PC-9 (cell line): Measurements from ENCODE around the gene UVRAG. TPM values are rescaled to one million over a fixed set of nuclear protein-coding genes. Genes with fewer than 3 reads are reported as not detected.

Experiments
- BruUV-seq: library from RNA; stranded (reverse); fragments of 400-500 nt; replicated peaks from 2 replicates; lab custom pipeline; 2021; lab: Mats Ljungman, UMichigan
- CTCF ChIA-PET: fragments of 300-600 bp; sonication (Branson Sonifier 250); formaldehyde crosslinking; loops from one replicate; lab custom pipeline; 2022; ENCODE audit warnings: antibody characterized with exemption; lab: Charles Lee
- POLR2A ChIA-PET: fragments of 300-600 bp; sonication (Branson Sonifier 250); formaldehyde crosslinking; loops from one replicate; lab custom pipeline; 2022; ENCODE audit warnings: antibody characterized with exemption; ENCODE audit not compliant: unreplicated experiment; lab: Charles Lee
- DNase-seq, 2 experiments: peaks; one replicate each; pipeline versions ENCODE4 v3.0.0 to v3.0.0-alpha.2; 2015 to 2022; ENCODE audit warnings: mixed read lengths in 1 of 2
- H2AFZ ChIP-seq: fragments of 200-600 bp; sonication (generic); 2 replicates; pipeline ENCODE4 v1.8.1; 2017; ENCODE audit warnings: antibody characterized with exemption
- H3F3A ChIP-seq: fragments of 200-600 bp; sonication (generic); 2 replicates; pipeline ENCODE4 v1.8.1; 2017; ENCODE audit warnings: antibody characterized with exemption, mild to moderate bottlenecking, low read depth; ENCODE audit not compliant: insufficient read depth
- H3K27ac ChIP-seq: fragments of 200-600 bp; sonication (generic); 2 replicates; pipeline ENCODE4 v1.6.1; 2016; ENCODE audit warnings: mixed run types
- H3K27me3 ChIP-seq: fragments of 200-600 bp; sonication (generic); 2 replicates; pipeline ENCODE4 v1.6.1; 2016; ENCODE audit warnings: low read depth, mixed run types; ENCODE audit not compliant: insufficient read depth
- H3K36me3 ChIP-seq: fragments of 200-600 bp; sonication (generic); 2 replicates; pipeline ENCODE4 v1.6.1; 2016; ENCODE audit warnings: low read depth, mixed run types
- H3K4me1 ChIP-seq: fragments of 200-600 bp; sonication (generic); replicated peaks from 2 replicates; pipeline ENCODE4 v1.6.1; 2016; ENCODE audit warnings: mixed run types; ENCODE audit not compliant: insufficient read depth
- H3K4me2 ChIP-seq: fragments of 200-600 bp; sonication (generic); 2 replicates; pipeline ENCODE4 v1.6.1; 2017; ENCODE audit warnings: mixed run types
- H3K4me3 ChIP-seq: fragments of 200-600 bp; sonication (generic); 2 replicates; pipeline ENCODE4 v1.6.1; 2016; ENCODE audit warnings: mixed run types
- H3K79me2 ChIP-seq: fragments of 200-600 bp; sonication (generic); 2 replicates; pipeline ENCODE4 v1.6.1; 2017; ENCODE audit warnings: low read depth, mixed run types
- H3K9me2 ChIP-seq: fragments of 200-600 bp; sonication (generic); 2 replicates; pipeline ENCODE4 v1.8.1; 2017; ENCODE audit warnings: mild to moderate bottlenecking; ENCODE audit not compliant: insufficient read depth
- H3K9me3 ChIP-seq: fragments of 200-600 bp; sonication (generic); 2 replicates; pipeline ENCODE4 v1.8.1; 2016; ENCODE audit warnings: low read depth; ENCODE audit not compliant: insufficient read depth
- H4K20me1 ChIP-seq: fragments of 200-600 bp; sonication (generic); 2 replicates; pipeline ENCODE4 v1.8.1; 2017; ENCODE audit not compliant: insufficient read depth
- EZH2 ChIP-seq: fragments of 200-600 bp; sonication (generic); IDR thresholded peaks from 2 replicates; pipeline ENCODE4 v1.8.0; 2017; ENCODE audit warnings: antibody characterized with exemption, low read depth
- intact Hi-C: fragments of 100-400 bp; cut with micrococcal nuclease; formaldehyde crosslinking; loops from one replicate; pipeline ENCODE4 v1.10.0; 2022; ENCODE audit not compliant: unreplicated experiment
- total RNA-seq: library from RNA; stranded (reverse); gene quantifications from 2 replicates; pipeline ENCODE4 v1.2.3, GENCODE V29; 2021
- TF ChIP-seq, protein P1 (sequence below): fragments of 200-600 bp; sonication (generic); conservative IDR thresholded peaks from 2 replicates; pipeline ENCODE4 v1.6.1; 2017; ENCODE audit warnings: mixed run types, antibody characterized with exemption, mild to moderate bottlenecking, moderate library complexity

UVRAG gene
- total RNA-seq, 1 experiment from 2014 or later: 20.4 TPM

GRCh38 chr11:76048763-76049162 lies 233.8 kb downstream of the UVRAG start:
- peaks cover 8% of the 10 kb centered on the region; the same call in 1 of the 2 replicates for H3K9me3 ChIP-seq
- H3K4me3 ChIP-seq: no peak overlapping the region
- ChIA-PET POLR2A (no interaction called here), CTCF (no interaction called here)
- H3K4me2 ChIP-seq: no peak overlapping the region
- no peak for DNase-seq
- BruUV-seq: no TSS peak
- no peak overlapping the region for H2AFZ ChIP-seq
- intact Hi-C loops: no loop called here
- no peaks in the 10 kb centered on the region for H4K20me1 ChIP-seq
- TF ChIP-seq, protein P1, sequence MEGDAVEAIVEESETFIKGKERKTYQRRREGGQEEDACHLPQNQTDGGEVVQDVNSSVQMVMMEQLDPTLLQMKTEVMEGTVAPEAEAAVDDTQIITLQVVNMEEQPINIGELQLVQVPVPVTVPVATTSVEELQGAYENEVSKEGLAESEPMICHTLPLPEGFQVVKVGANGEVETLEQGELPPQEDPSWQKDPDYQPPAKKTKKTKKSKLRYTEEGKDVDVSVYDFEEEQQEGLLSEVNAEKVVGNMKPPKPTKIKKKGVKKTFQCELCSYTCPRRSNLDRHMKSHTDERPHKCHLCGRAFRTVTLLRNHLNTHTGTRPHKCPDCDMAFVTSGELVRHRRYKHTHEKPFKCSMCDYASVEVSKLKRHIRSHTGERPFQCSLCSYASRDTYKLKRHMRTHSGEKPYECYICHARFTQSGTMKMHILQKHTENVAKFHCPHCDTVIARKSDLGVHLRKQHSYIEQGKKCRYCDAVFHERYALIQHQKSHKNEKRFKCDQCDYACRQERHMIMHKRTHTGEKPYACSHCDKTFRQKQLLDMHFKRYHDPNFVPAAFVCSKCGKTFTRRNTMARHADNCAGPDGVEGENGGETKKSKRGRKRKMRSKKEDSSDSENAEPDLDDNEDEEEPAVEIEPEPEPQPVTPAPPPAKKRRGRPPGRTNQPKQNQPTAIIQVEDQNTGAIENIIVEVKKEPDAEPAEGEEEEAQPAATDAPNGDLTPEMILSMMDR: no peak
- TF ChIP-seq EZH2: no peak
- H3K27ac ChIP-seq: no peak overlapping the region
- no peaks in the 10 kb centered on the region for H3K79me2 ChIP-seq
- H3F3A ChIP-seq: no peaks in the 10 kb centered on the region
- no peaks in the 10 kb centered on the region for H3K36me3 ChIP-seq
- H3K27me3 ChIP-seq: no peaks in the 10 kb centered on the region
- no peaks in the 10 kb centered on the region for H3K9me2 ChIP-seq
- H3K4me1 ChIP-seq: peaks cover 15% of the 10 kb centered on the region

GRCh38 chr11:76049511-76049910 lies 234.5 kb downstream of the UVRAG start:
- H3K79me2 ChIP-seq: no peaks in the 10 kb centered on the region
- no peak overlapping the region for H2AFZ ChIP-seq
- H3K4me3 ChIP-seq: no peak overlapping the region
- BruUV-seq: no TSS peak
- H3K4me2 ChIP-seq: no peak overlapping the region
- intact Hi-C loops: no loop called here
- TF ChIP-seq EZH2: no peak
- TF ChIP-seq, protein P1: no peak
- peaks cover 15% of the 10 kb centered on the region for H3K4me1 ChIP-seq
- no peaks in the 10 kb centered on the region for H3F3A ChIP-seq
- no peaks in the 10 kb centered on the region for H3K27me3 ChIP-seq
- no peaks in the 10 kb centered on the region for H4K20me1 ChIP-seq
- H3K9me3 ChIP-seq: peaks cover 8% of the 10 kb centered on the region; the same call in 1 of the 2 replicates
- H3K36me3 ChIP-seq: no peaks in the 10 kb centered on the region
- ChIA-PET POLR2A (no interaction called here), CTCF (no interaction called here)
- no peaks in the 10 kb centered on the region for H3K9me2 ChIP-seq
- no peak overlapping the region for H3K27ac ChIP-seq
- no peak for DNase-seq

DNA sequence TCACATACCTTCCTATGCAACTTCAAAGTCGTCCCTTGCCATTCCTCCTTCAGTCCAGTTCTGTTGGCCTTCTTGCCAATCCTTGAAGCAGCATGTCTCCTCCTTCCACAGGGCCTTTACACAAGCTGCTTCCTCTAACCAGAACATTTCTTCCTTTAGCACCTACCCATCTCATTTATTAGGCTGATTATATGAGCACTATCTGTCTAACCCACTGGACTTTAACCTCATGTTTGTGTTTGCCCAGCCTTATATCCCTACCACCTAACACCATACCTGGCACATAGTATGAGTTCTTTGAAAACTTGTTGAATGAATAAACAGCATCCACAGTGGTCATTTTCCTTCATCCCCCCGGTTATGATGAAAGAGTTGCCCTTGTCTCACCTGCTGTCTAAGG lies 236.9 kb downstream of the UVRAG start:
- Histone ChIP-seq H3K36me3 (no peaks in the 10 kb centered on the region), H3K4me2 (no peak overlapping the region), H3K4me1 (peaks cover 9% of the 10 kb centered on the region), H3K9me2 (no peaks in the 10 kb centered on the region), H3K79me2 (no peaks in the 10 kb centered on the region), H3F3A (no peaks in the 10 kb centered on the region), H3K4me3 (no peak overlapping the region), H2AFZ (no peak overlapping the region), H3K27ac (no peak overlapping the region), H3K9me3 (peaks cover 8% of the 10 kb centered on the region; the same call in 1 of the 2 replicates), H3K27me3 (no peaks in the 10 kb centered on the region), H4K20me1 (no peaks in the 10 kb centered on the region)
- intact Hi-C loops: no loop called here
- ChIA-PET CTCF (no interaction called here), POLR2A (no interaction called here)
- no peak for DNase-seq
- no peak for TF ChIP-seq EZH2
- TF ChIP-seq, protein P1: no peak
- no TSS peak for BruUV-seq
